AG09309 (cell line): Measurements from ENCODE around the gene MTPN.

ENCODE experiments used
- DNase-seq: peaks from one replicate; pipeline ENCODE4 v3.0.0-alpha.2; 2010; ENCODE audit warnings: low read depth
- H3K4me3 ChIP-seq: 2 replicates; pipeline ENCODE4 v1.5.1; 2011; ENCODE audit warnings: mild to moderate bottlenecking, low read depth, low read length, moderate library complexity; ENCODE audit not compliant: control insufficient read depth
- CTCF ChIP-seq: IDR thresholded peaks from 2 replicates; pipeline ENCODE4 v1.5.1; 2011; ENCODE audit warnings: mild to moderate bottlenecking, low read depth, low read length, inconsistent platforms; ENCODE audit not compliant: insufficient read depth, control insufficient read depth; ENCODE audit errors: missing control alignments

Gene MTPN

GRCh38 chr7:135978624-135979023, 1.5 kb upstream of the MTPN start:
- DNase-seq, result no peak
- H3K4me3 ChIP-seq, result no peak overlapping the region
- no peak for TF ChIP-seq CTCF

- peak overlapping the region; percentile 99 for H3K4me3 ChIP-seq
- DNase-seq, result no peak
- no peak for TF ChIP-seq CTCF
Measured at GRCh38 chr7:135977742-135978066, 545 bp upstream of the MTPN start.

- DNase-seq, result no peak
- peak overlapping the region; percentile 99 for H3K4me3 ChIP-seq
- TF ChIP-seq CTCF, result no peak
Measured at GRCh38 chr7:135976312-135977006, 700 bp downstream of the MTPN start.

GRCh38 chr7:135975166-135975565, 2.0 kb downstream of the MTPN start:
- TF ChIP-seq CTCF, result no peak
- DNase-seq, result no peak
- no peak overlapping the region for H3K4me3 ChIP-seq

GRCh38 chr7:135974667-135975066, 2.5 kb downstream of the MTPN start:
- TF ChIP-seq CTCF, result no peak
- H3K4me3 ChIP-seq, result no peak overlapping the region
- DNase-seq, result no peak

GRCh38 chr7:135971366-135971725, 5.8 kb downstream of the MTPN start:
- no peak for DNase-seq
- TF ChIP-seq CTCF, result no peak
- no peak overlapping the region for H3K4me3 ChIP-seq

GRCh38 chr7:135970682-135971365, 6.3 kb downstream of the MTPN start:
- TF ChIP-seq CTCF, result no peak
- H3K4me3 ChIP-seq, result no peak overlapping the region
- no peak for DNase-seq
